ENCODE data around the gene OCA2. TPM values are rescaled to one million over a fixed set of nuclear protein-coding genes. Genes with fewer than 3 reads are reported as not detected.

Gene OCA2
- total and polyA plus RNA-seq, 2 of the 8 experiments (the other 6 are each of a cell fraction or from before 2014, with no cell fraction given): 0.20 TPM

DNA sequence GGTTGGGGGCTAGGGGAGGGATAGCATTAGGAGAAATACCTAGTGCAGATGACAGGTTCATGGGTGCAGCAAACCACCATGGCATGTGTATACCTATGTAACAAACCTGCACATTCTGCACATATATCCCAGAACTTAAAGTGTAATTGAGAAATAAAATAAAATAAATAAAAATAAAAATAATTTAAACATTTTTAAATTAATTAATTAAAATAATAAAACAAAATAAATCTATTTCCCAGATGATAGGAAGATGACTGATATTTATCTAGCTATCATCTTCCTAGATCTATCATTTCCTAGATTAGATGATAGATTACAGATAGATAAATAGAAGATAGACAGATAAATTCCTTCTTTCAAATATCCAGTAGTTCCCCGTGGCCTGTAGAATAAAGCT is 137.3 kb downstream of the OCA2 start:
- no peak overlapping the region for H4K5ac ChIP-seq (ENCODE audit: insufficient read length, low read depth, low read length)
- H3K23me2 ChIP-seq (ENCODE audit: low read depth, low read length): no peaks in the 10 kb centered on the region
- H3K4me1 ChIP-seq (replicated peaks in 1 of 4; ENCODE audit: control insufficient read depth in 3 of 4, insufficient read depth in 4 of 4, low read length in 3 of 4): no peaks in the 10 kb centered on the region
- no peak overlapping the region for H3K4me3 ChIP-seq (ENCODE audit: extremely low read depth in 1 of 4, insufficient read depth in 2 of 4, low read depth in 3 of 4, low read length in 4 of 4)
- no peak overlapping the region for H2BK20ac ChIP-seq (ENCODE audit: low read length)
- CTCF ChIA-PET (ENCODE audit: partially characterized antibody): interaction anchor here (1.0 kb wide), 1 partner anchor 111 kb away, joined by 3 read pairs; no protein-coding TSS in a partner anchor
- WGBS, 2 experiments (ENCODE audit: extremely low coverage in 1 of 2, insufficient coverage in 1 of 2, insufficient read length in 1 of 2, insufficient replicate concordance in 2 of 2, low coverage in 1 of 2, low lambda C conversion rate in 2 of 2, missing lambda C conversion rate in 1 of 2): 100% methylated on average over 1 of the region's 1 CpG; no CpG with 5 or more reads in 1 of the 2 experiments
- no peaks in the 10 kb centered on the region for H4K20me1 ChIP-seq (replicated peaks in 1 of 2; ENCODE audit: control insufficient read depth in 1 of 2, insufficient read depth in 2 of 2, low read length in 2 of 2)
- no peak overlapping the region for H3K4me2 ChIP-seq (ENCODE audit: insufficient read depth in 1 of 2, low read depth in 2 of 2, low read length in 2 of 2)
- H4K91ac ChIP-seq (replicated peaks; ENCODE audit: insufficient read length, low read length): no peak overlapping the region
- H2AK5ac ChIP-seq (ENCODE audit: low read depth, low read length): no peak overlapping the region
- H4K8ac ChIP-seq (ENCODE audit: extremely low read depth, insufficient read depth, low read length): no peak overlapping the region
- no peaks in the 10 kb centered on the region for H3K27me3 ChIP-seq (replicated peaks in 1 of 4; ENCODE audit: control insufficient read depth in 3 of 4, extremely low read depth in 1 of 4, insufficient read depth in 3 of 4, low read length in 3 of 4)
- DNase-seq (ENCODE audit: low read depth in 1 of 2, low spot score in 2 of 2) (no peak), FAIRE-seq (no peak)
- H3K79me2 ChIP-seq (ENCODE audit: control insufficient read depth in 1 of 2, insufficient read depth in 2 of 2, low read length in 2 of 2): no peaks in the 10 kb centered on the region
- H3K36me3 ChIP-seq (ENCODE audit: control insufficient read depth in 2 of 4, insufficient read depth in 4 of 4, low read length in 3 of 4): no peaks in the 10 kb centered on the region
- no peaks in the 10 kb centered on the region for H3K79me1 ChIP-seq (ENCODE audit: low read depth, low read length)
- H2AFZ ChIP-seq (ENCODE audit: low read length): no peak overlapping the region
- no peak overlapping the region for H3K9ac ChIP-seq (replicated peaks in 1 of 4; ENCODE audit: extremely low read depth in 1 of 4, low read depth in 3 of 4, low read length in 3 of 4)
- no peak overlapping the region for H2BK12ac ChIP-seq (ENCODE audit: low read depth, low read length)
- H3K56ac ChIP-seq (replicated peaks; ENCODE audit: insufficient read length, low read depth, low read length): no peak overlapping the region
- TF ChIP-seq CHD2 (IDR thresholded peaks at IDR 0.05; ENCODE audit: low read length): no peak
- POLR2A ChIA-PET (ENCODE audit: partially characterized antibody): no interaction called here
- no peak overlapping the region for H3K18ac ChIP-seq (ENCODE audit: extremely low read depth, low read length)
- no peak overlapping the region for H2BK15ac ChIP-seq (ENCODE audit: low read length)
- H3K14ac ChIP-seq (ENCODE audit: insufficient read length): no peak overlapping the region
- no peak overlapping the region for H2BK5ac ChIP-seq (ENCODE audit: low read depth, low read length)
- H3K9me3 ChIP-seq (ENCODE audit: insufficient read depth in 2 of 2, low read depth in 1 of 2, low read length in 1 of 2): no peaks in the 10 kb centered on the region
- H3K4ac ChIP-seq (replicated peaks; ENCODE audit: insufficient read length, low read depth, low read length): no peak overlapping the region
- H3K27ac ChIP-seq (ENCODE audit: low read depth, low read length): no peak overlapping the region
- H2BK120ac ChIP-seq (replicated peaks; ENCODE audit: low read depth, low read length): no peak overlapping the region
- no peak overlapping the region for H3K23ac ChIP-seq (ENCODE audit: insufficient read length)

All from H1 (cell line).